Ovary (tissue), 3 donors: Measurements from ENCODE around the gene FSTL3.

Experiments
- CTCF ChIP-seq, 3 donors: fragments of 450-650 bp in 2 of 3; fragments of 200-600 bp in 1 of 3; IDR thresholded peaks; one replicate each; pipeline versions ENCODE4 v1.5.1 to v1.8.0; 2016 to 2022; ENCODE audit warnings: antibody characterized with exemption in 3 of 3, mild to moderate bottlenecking in 1 of 3
- POLR2A ChIP-seq: fragments of 450-650 bp; IDR thresholded peaks from one replicate; pipeline ENCODE4 v1.6.1; 2017; ENCODE audit warnings: antibody characterized with exemption, mild to moderate bottlenecking, moderate library complexity
- donor health status: DM: no; HTN: no; CAD: no.

DNA sequence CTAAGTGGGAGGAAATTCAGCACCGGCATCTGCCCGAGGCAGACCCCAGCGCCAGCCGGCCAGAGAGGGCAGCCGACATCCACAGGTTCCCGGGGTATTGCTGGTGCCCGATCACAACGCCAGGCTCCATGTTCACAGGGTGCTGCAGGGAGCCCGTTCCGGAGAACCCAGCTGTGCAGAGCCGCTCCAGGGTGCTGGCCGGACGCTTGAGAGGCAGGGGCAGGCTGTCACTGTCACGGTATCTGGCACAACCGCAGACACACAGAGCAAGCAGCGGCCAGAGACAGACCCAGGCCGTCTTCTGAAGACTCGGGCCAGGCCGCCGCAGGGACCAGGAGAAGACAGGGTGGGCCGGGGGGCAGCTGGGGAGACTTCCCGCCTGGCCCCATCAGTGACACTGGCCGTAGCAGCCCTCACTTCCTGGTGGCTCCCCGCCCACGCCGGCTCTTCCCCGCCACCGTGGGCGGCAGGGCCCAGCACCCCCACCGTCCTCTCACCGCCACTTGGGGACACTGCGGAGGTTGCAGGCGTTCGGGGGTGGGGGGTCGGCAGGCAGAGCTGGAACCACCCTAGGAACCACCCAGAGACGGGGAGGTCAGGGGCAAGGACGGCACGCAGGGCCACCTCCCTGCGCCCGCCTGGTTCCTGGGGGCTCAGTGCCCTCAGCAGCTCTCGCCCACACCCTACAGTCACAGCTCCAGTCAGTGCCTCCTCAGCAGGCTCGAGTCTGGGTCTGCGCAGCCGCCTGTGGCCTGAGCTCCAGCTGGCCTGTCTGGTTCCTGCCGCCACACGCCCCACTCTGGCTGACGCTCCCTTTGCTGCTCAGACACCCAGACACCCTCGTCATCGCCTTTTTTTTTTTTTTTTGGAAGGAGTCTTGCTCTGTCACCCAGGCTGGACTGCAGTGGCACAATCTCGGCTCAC, 17.0 kb upstream of the FSTL3 start:
- TF ChIP-seq POLR2A (no peak), CTCF (IDR thresholded peaks at IDR 0.05) (no peak)
